CD4-positive, alpha-beta T cell (primary cell): ENCODE results near the gene BIN1. TPM values are rescaled to one million over a fixed set of nuclear protein-coding genes. Genes with fewer than 3 reads are reported as not detected.
"Not testable (repeated sequence)": the region's sequence is repeated elsewhere in the genome, so short reads cannot be mapped to it uniquely, and the experiment has no call there.

ENCODE experiments used
- ATAC-seq: fragments of 200-7000 bp; cut with Tn5 transposase; one replicate; pipeline ENCODE4 v1.10.0; 2022; ENCODE audit warnings: mild to moderate bottlenecking; ENCODE audit not compliant: poor library complexity
- CTCF ChIA-PET: fragments of 350-600 bp; sonication (Branson Sonifier 250); formaldehyde crosslinking; loops from one replicate; lab custom pipeline; 2021; ENCODE audit warnings: antibody characterized with exemption, inconsistent platforms; lab: Charles Lee
- POLR2A ChIA-PET: fragments of 350-600 bp; sonication (Branson Sonifier 250); formaldehyde crosslinking; loops from one replicate; lab custom pipeline; 2021; ENCODE audit warnings: antibody characterized with exemption, inconsistent platforms; lab: Charles Lee
- DNase-seq, 14 experiments: peaks; one replicate each; pipeline ENCODE4 v3.0.0-alpha.2; 2013 to 2020; ENCODE audit warnings: mixed read lengths in 2 of 14
- H3K27ac ChIP-seq, 2 donors: one replicate each; pipeline versions ENCODE4 v1.5.1 to v1.7.0; 2013; ENCODE audit warnings: low read length in 2 of 2, low read depth in 1 of 2, mild to moderate bottlenecking in 1 of 2
- H3K27me3 ChIP-seq, 2 experiments: 1 replicate in 1 of 2; 2 replicates in 1 of 2; pipeline versions ENCODE4 v1.6.1 to v1.7.0; 2013; ENCODE audit warnings: low read length in 2 of 2, control low read depth in 1 of 2, mild to moderate bottlenecking in 1 of 2, moderate library complexity in 1 of 2; ENCODE audit not compliant: insufficient read depth in 2 of 2, control insufficient read depth in 1 of 2
- H3K36me3 ChIP-seq: one replicate; pipeline ENCODE4 v1.6.1; 2013; ENCODE audit warnings: low read length, control low read depth; ENCODE audit not compliant: insufficient read depth
- H3K4me1 ChIP-seq: one replicate; pipeline ENCODE4 v1.6.1; 2013; ENCODE audit warnings: low read length, control low read depth; ENCODE audit not compliant: insufficient read depth
- H3K4me3 ChIP-seq: one replicate; pipeline ENCODE4 v1.5.1; 2013; ENCODE audit warnings: mild to moderate bottlenecking, low read length, moderate library complexity
- H3K9me3 ChIP-seq, 2 experiments: 1 replicate in 1 of 2; 2 replicates in 1 of 2; pipeline versions ENCODE4 v1.6.1 to v1.7.0; 2013; ENCODE audit warnings: low read length in 2 of 2, mild to moderate bottlenecking in 2 of 2, control low read depth in 1 of 2, moderate library complexity in 1 of 2; ENCODE audit not compliant: control insufficient read depth in 1 of 2, insufficient read depth in 1 of 2
- H3K27ac Mint-ChIP-seq: one replicate; pipeline ENCODE4 v1.8.0; 2020; ENCODE audit warnings: mixed read lengths
- H3K27me3 Mint-ChIP-seq: one replicate; pipeline ENCODE4 v1.8.0; 2021; ENCODE audit warnings: mixed read lengths
- H3K36me3 Mint-ChIP-seq: one replicate; pipeline ENCODE4 v1.8.0; 2021; ENCODE audit warnings: low read depth, mixed read lengths
- H3K4me1 Mint-ChIP-seq: one replicate; pipeline ENCODE4 v1.8.0; 2021; ENCODE audit warnings: low read depth, mixed read lengths
- H3K4me3 Mint-ChIP-seq: one replicate; pipeline ENCODE4 v1.8.0; 2020; ENCODE audit warnings: mild to moderate bottlenecking, mixed read lengths
- H3K9me3 Mint-ChIP-seq: one replicate; pipeline ENCODE4 v1.8.0; 2020; ENCODE audit warnings: mixed read lengths
- CTCF ChIP-seq: fragments of 200-600 bp; IDR thresholded peaks from one replicate; pipeline ENCODE4 v1.8.0; 2022; ENCODE audit warnings: antibody characterized with exemption, mild to moderate bottlenecking
- intact Hi-C, 2 experiments: fragments of 100-400 bp; cut with DNase I in 1 of 2; cut with micrococcal nuclease in 1 of 2; formaldehyde crosslinking; loops; one replicate each; pipeline versions ENCODE4 v1.15.1 to v1.9.0; 2023 to 2025; cut with DNase I, micrococcal nuclease
- total RNA-seq, 174 experiments: library from RNA in 2 of 174; stranded (reverse) in 2 of 174; gene quantifications; one replicate each; pipeline ENCODE4 v1.2.3 and lab custom pipeline; 2021 to 2026

The BIN1 gene
- total RNA-seq, 2 experiments from 2014 or later = 98.8 to 104 TPM

- Histone ChIP-seq H3K36me3 (no peaks in the 10 kb centered on the region), H3K4me1 (no peaks in the 10 kb centered on the region), H3K9me3 (no peaks in the 10 kb centered on the region), H3K27me3 (peaks cover 0 to 5% of the 10 kb centered on the region in 2 experiments), H3K27ac (no peak overlapping the region), H3K4me3 (no peak overlapping the region)
- POLR2A ChIA-PET = no interaction called here
- H3K27me3 Mint-ChIP-seq = peaks cover 27% of the 10 kb centered on the region
- H3K27ac Mint-ChIP-seq = no peak overlapping the region
- no peak for TF ChIP-seq CTCF
- no peaks in the 10 kb centered on the region for H3K36me3 Mint-ChIP-seq
- H3K4me3 Mint-ChIP-seq = no peak overlapping the region
- H3K9me3 Mint-ChIP-seq = no peaks in the 10 kb centered on the region
- no peaks in the 10 kb centered on the region for H3K4me1 Mint-ChIP-seq
- DNase-seq (no peak), ATAC-seq (no peak)
- intact Hi-C loops = no loop called here
- CTCF ChIA-PET = no interaction called here
Measured at GRCh38 chr2:127032621-127033020, 74.3 kb downstream of the BIN1 start.

- Histone ChIP-seq H3K27me3 (peaks cover 0 to 5% of the 10 kb centered on the region in 2 experiments), H3K27ac (no peak overlapping the region), H3K9me3 (peaks cover 0 to 5% of the 10 kb centered on the region in 2 experiments), H3K4me1 (peaks cover 17% of the 10 kb centered on the region), H3K36me3 (no peaks in the 10 kb centered on the region), H3K4me3 (no peak overlapping the region)
- Mint-ChIP-seq H3K4me3 (no peak overlapping the region), H3K4me1 (peaks cover 10% of the 10 kb centered on the region), H3K9me3 (no peaks in the 10 kb centered on the region), H3K36me3 (no peaks in the 10 kb centered on the region), H3K27ac (no peak overlapping the region), H3K27me3 (peaks cover 29% of the 10 kb centered on the region)
- DNase-seq = no peak
- POLR2A ChIA-PET = no interaction called here
- CTCF ChIA-PET = interaction anchor here (0.6 kb wide), 1 partner anchor 375 kb away, joined by 4 read pairs; no protein-coding TSS in a partner anchor
- no peak for ATAC-seq
- no peak for TF ChIP-seq CTCF
- intact Hi-C loops = no loop called here
Measured at GRCh38 chr2:127029350-127030051, 77.5 kb downstream of the BIN1 start.

DNA sequence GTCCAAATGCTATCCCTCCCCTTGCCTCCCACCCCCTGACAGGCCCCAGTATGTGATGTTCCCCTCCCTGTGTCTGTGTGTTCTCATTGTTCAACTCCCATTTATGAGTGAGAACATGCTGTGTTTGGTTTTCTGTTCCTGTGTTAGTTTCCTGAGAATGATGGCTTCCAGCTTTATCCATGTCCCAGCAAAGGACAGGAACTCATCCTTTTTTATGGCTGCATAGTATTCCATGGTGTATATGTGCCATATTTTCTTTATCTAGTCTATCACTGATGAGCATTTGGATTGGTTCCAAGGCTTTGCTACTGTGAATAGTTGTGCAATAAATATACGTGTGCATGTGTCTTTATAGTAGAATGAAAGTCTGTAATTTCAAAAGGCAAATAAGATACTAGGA lies 78.2 kb downstream of the BIN1 start:
- H3K27me3 ChIP-seq, H3K9me3 Mint-ChIP-seq, H3K27ac ChIP-seq, H3K4me3 Mint-ChIP-seq, H3K4me3 ChIP-seq, ATAC-seq, POLR2A ChIA-PET, H3K36me3 ChIP-seq, DNase-seq, CTCF ChIA-PET, intact Hi-C loops, H3K27ac Mint-ChIP-seq, H3K36me3 Mint-ChIP-seq, H3K9me3 ChIP-seq: not testable (repeated sequence)
- H3K4me1 Mint-ChIP-seq = peaks cover 14% of the 10 kb centered on the region
- peaks cover 17% of the 10 kb centered on the region for H3K4me1 ChIP-seq
- peaks cover 32% of the 10 kb centered on the region for H3K27me3 Mint-ChIP-seq

- no peaks in the 10 kb centered on the region for H3K36me3 ChIP-seq
- TF ChIP-seq CTCF = no peak
- intact Hi-C loops = no loop called here
- Mint-ChIP-seq H3K4me1 (peaks cover 14% of the 10 kb centered on the region), H3K9me3 (no peaks in the 10 kb centered on the region), H3K27ac (no peak overlapping the region), H3K27me3 (peaks cover 32% of the 10 kb centered on the region), H3K4me3 (no peak overlapping the region), H3K36me3 (no peaks in the 10 kb centered on the region)
- ChIA-PET POLR2A (no interaction called here), CTCF (no interaction called here)
- H3K27ac ChIP-seq = no peak overlapping the region
- peaks cover 17% of the 10 kb centered on the region for H3K4me1 ChIP-seq
- no peak for DNase-seq
- H3K9me3 ChIP-seq = peaks cover 0 to 5% of the 10 kb centered on the region in 2 experiments
- ATAC-seq = no peak
- peaks cover 0 to 5% of the 10 kb centered on the region in 2 experiments for H3K27me3 ChIP-seq
- H3K4me3 ChIP-seq = no peak overlapping the region
Measured at GRCh38 chr2:127027715-127028114, 79.2 kb downstream of the BIN1 start.
